Adipocyte (in vitro differentiated cells): ENCODE results near the gene PRPF6.

Experiments
- DNase-seq: peaks from one replicate; pipeline ENCODE4 v3.0.0-alpha.2; 2015; ENCODE audit warnings: low read depth
- H3K27me3 ChIP-seq: replicated peaks from 2 replicates; pipeline ENCODE4 v1.7.0; 2013; ENCODE audit warnings: mild to moderate bottlenecking, low read length, moderate library complexity; ENCODE audit not compliant: control insufficient read depth, insufficient read depth
- H3K36me3 ChIP-seq: 2 replicates; pipeline ENCODE4 v1.7.0; 2013; ENCODE audit warnings: low read length, mild to moderate bottlenecking, moderate library complexity; ENCODE audit not compliant: control insufficient read depth, insufficient read depth, severe bottlenecking
- H3K4me1 ChIP-seq: 2 replicates; pipeline ENCODE4 v1.7.0; 2013; ENCODE audit warnings: mild to moderate bottlenecking, low read length, moderate library complexity; ENCODE audit not compliant: control insufficient read depth, insufficient read depth
- H3K4me3 ChIP-seq: 2 replicates; pipeline ENCODE4 v1.7.0; 2013; ENCODE audit warnings: mild to moderate bottlenecking, low read length, moderate library complexity
- H3K9ac ChIP-seq: 2 replicates; pipeline ENCODE4 v1.7.0; 2013; ENCODE audit warnings: mild to moderate bottlenecking, low read length, moderate library complexity
- H3K9me3 ChIP-seq: 2 replicates; pipeline ENCODE4 v1.7.0; 2013; ENCODE audit warnings: mild to moderate bottlenecking, low read length, moderate library complexity; ENCODE audit not compliant: control insufficient read depth

PRPF6 gene

GRCh38 chr20:64077876-64078551 is 97.1 kb downstream of the PRPF6 start:
- H3K4me3 ChIP-seq: peak overlapping the region; percentile 84
- H3K27me3 ChIP-seq: peaks cover 10% of the 10 kb centered on the region
- peaks cover 6% of the 10 kb centered on the region for H3K36me3 ChIP-seq
- H3K9me3 ChIP-seq: no peaks in the 10 kb centered on the region
- peaks cover 19% of the 10 kb centered on the region for H3K4me1 ChIP-seq
- DNase-seq: no peak
- H3K9ac ChIP-seq: peak overlapping the region; percentile 89

- Histone ChIP-seq H3K36me3 (peaks cover 3% of the 10 kb centered on the region), H3K9me3 (no peaks in the 10 kb centered on the region), H3K4me1 (peaks cover 22% of the 10 kb centered on the region), H3K4me3 (peak overlapping the region; percentile 84), H3K9ac (peak overlapping the region; percentile 89), H3K27me3 (peaks cover 12% of the 10 kb centered on the region)
- DNase-seq: no peak
Observed at GRCh38 chr20:64078934-64079272, 98.0 kb downstream of the PRPF6 start.

GRCh38 chr20:64079273-64080012 is 98.5 kb downstream of the PRPF6 start, which contains the start of gene RGS19:
RGS19 (minus strand) TSS chr20:64079518; CDS start chr20:64076886, 2,632 bp downstream.
- DNase-seq: peak; percentile 80

GRCh38 chr20:64080013-64080812 is 99.3 kb downstream of the PRPF6 start, which contains the start of gene OPRL1:
OPRL1 (plus strand) TSS chr20:64080082; CDS start chr20:64092721, 12,639 bp downstream.
- Histone ChIP-seq H3K27me3 (peaks cover 23% of the 10 kb centered on the region), H3K9ac (peak within 1 kb of the TSS; percentile 89), H3K9me3 (no peaks in the 10 kb centered on the region), H3K36me3 (no peaks in the 10 kb centered on the region), H3K4me3 (peak within 1 kb of the TSS; percentile 84), H3K4me1 (peaks cover 23% of the 10 kb centered on the region)
- DNase-seq: no peak

More at GRCh38 chr20:64079273-64080012, 98.5 kb downstream of the PRPF6 start, which contains the start of gene RGS19:
- Histone ChIP-seq H3K9me3 (no peaks in the 10 kb centered on the region), H3K36me3 (no peaks in the 10 kb centered on the region), H3K9ac (peak within 1 kb of the TSS; percentile 89), H3K4me3 (peak within 1 kb of the TSS; percentile 84), H3K27me3 (peaks cover 16% of the 10 kb centered on the region), H3K4me1 (peaks cover 23% of the 10 kb centered on the region)

GRCh38 chr20:64080813-64081623 is 100.1 kb downstream of the PRPF6 start:
- H3K4me3 ChIP-seq: no peak overlapping the region
- peaks cover 31% of the 10 kb centered on the region for H3K27me3 ChIP-seq
- H3K36me3 ChIP-seq: no peaks in the 10 kb centered on the region
- no peak for DNase-seq
- no peak overlapping the region for H3K9ac ChIP-seq
- H3K9me3 ChIP-seq: no peaks in the 10 kb centered on the region
- peaks cover 23% of the 10 kb centered on the region for H3K4me1 ChIP-seq

GRCh38 chr20:64081624-64081964 is 100.7 kb downstream of the PRPF6 start:
- Histone ChIP-seq H3K4me1 (peaks cover 23% of the 10 kb centered on the region), H3K36me3 (no peaks in the 10 kb centered on the region), H3K9me3 (no peaks in the 10 kb centered on the region), H3K27me3 (peaks cover 35% of the 10 kb centered on the region), H3K4me3 (no peak overlapping the region), H3K9ac (no peak overlapping the region)
- DNase-seq: no peak

- H3K4me3 ChIP-seq: no peak overlapping the region
- H3K36me3 ChIP-seq: no peaks in the 10 kb centered on the region
- H3K27me3 ChIP-seq: peaks cover 35% of the 10 kb centered on the region
- no peaks in the 10 kb centered on the region for H3K9me3 ChIP-seq
- H3K4me1 ChIP-seq: peaks cover 23% of the 10 kb centered on the region
- DNase-seq: no peak
- no peak overlapping the region for H3K9ac ChIP-seq
Observed at GRCh38 chr20:64082126-64082731, 101.3 kb downstream of the PRPF6 start.
